Smooth muscle cell (in vitro differentiated cells): ENCODE data around the gene PCNX4. TPM values are rescaled to one million over a fixed set of nuclear protein-coding genes. Genes with fewer than 3 reads are reported as not detected.
A peak's percentile ranks its signal among the peaks of the same experiment; 100 is the strongest.

Experiments
- DNase-seq: peaks from one replicate; lab custom pipeline; 2025; ENCODE audit not compliant: unreplicated experiment; lab: John Stamatoyannopoulos, UW
- H2AFZ ChIP-seq: fragments of 200-600 bp; sonication (generic); 2 replicates; pipeline ENCODE4 v1.6.0; 2016; ENCODE audit warnings: antibody characterized with exemption, low read depth, mild to moderate bottlenecking
- H3F3A ChIP-seq: fragments of 200-600 bp; sonication (generic); 2 replicates; pipeline ENCODE4 v1.6.0; 2017; ENCODE audit warnings: antibody characterized with exemption, low read depth
- H3K27ac ChIP-seq: fragments of 200-600 bp; sonication (generic); 2 replicates; pipeline ENCODE4 v1.5.1; 2016; ENCODE audit warnings: low read depth, mild to moderate bottlenecking
- H3K27me3 ChIP-seq: fragments of 200-600 bp; sonication (generic); 2 replicates; pipeline ENCODE4 v1.6.1; 2016; ENCODE audit warnings: low read depth, mild to moderate bottlenecking
- H3K36me3 ChIP-seq: fragments of 200-600 bp; sonication (generic); 2 replicates; pipeline ENCODE4 v1.5.1; 2016; ENCODE audit warnings: low read depth
- H3K4me1 ChIP-seq: fragments of 200-600 bp; sonication (generic); 2 replicates; pipeline ENCODE4 v1.5.1; 2016; ENCODE audit warnings: low read depth
- H3K4me2 ChIP-seq: fragments of 200-600 bp; sonication (generic); 2 replicates; pipeline ENCODE4 v1.6.0; 2016; ENCODE audit warnings: mild to moderate bottlenecking
- H3K4me3 ChIP-seq: fragments of 200-600 bp; sonication (generic); 2 replicates; pipeline ENCODE4 v1.5.1; 2016; ENCODE audit warnings: mild to moderate bottlenecking
- H3K79me2 ChIP-seq: fragments of 200-600 bp; sonication (generic); 2 replicates; pipeline ENCODE4 v1.6.0; 2016; ENCODE audit warnings: low read depth, mild to moderate bottlenecking
- H3K9ac ChIP-seq: fragments of 200-600 bp; sonication (generic); 2 replicates; pipeline ENCODE4 v1.6.0; 2016; ENCODE audit warnings: low read depth
- H3K9me3 ChIP-seq: fragments of 200-600 bp; sonication (generic); replicated peaks from 2 replicates; pipeline ENCODE4 v1.5.1; 2016; ENCODE audit warnings: low read depth
- H4K20me1 ChIP-seq: fragments of 200-600 bp; sonication (generic); 2 replicates; pipeline ENCODE4 v1.6.0; 2016; ENCODE audit warnings: low read depth
- WGBS: methylation state at CpG from one replicate; pipeline ENCODE4 v1.1.7; 2016; ENCODE audit warnings: low lambda C conversion rate; 5-methylcytosine and 5-hydroxymethylcytosine counted together
- polyA plus RNA-seq: library from polyadenylated mRNA; unstranded; fragments of >200 nt; fragmentation: Nextera tagmentation; extraction: Ambion mirVana; gene quantifications from 2 replicates; pipeline ENCODE4 v1.2.1, GENCODE V29; 2016
- total RNA-seq: library from RNA; depleted of rRNA; stranded (reverse); fragments of >200 nt; gene quantifications from 2 replicates; pipeline ENCODE4 v1.2.3, GENCODE V29; 2014
- TF ChIP-seq, protein P1 (sequence below): fragments of 200-600 bp; sonication (generic); IDR thresholded peaks from 2 replicates; pipeline ENCODE4 v1.5.1; 2017; ENCODE audit warnings: borderline replicate concordance, mild to moderate bottlenecking, antibody characterized with exemption; ENCODE audit not compliant: insufficient read depth, poor library complexity, severe bottlenecking

The PCNX4 gene
- total and polyA plus RNA-seq, 2 experiments from 2014 or later: 28.2 to 93.9 TPM

DNA sequence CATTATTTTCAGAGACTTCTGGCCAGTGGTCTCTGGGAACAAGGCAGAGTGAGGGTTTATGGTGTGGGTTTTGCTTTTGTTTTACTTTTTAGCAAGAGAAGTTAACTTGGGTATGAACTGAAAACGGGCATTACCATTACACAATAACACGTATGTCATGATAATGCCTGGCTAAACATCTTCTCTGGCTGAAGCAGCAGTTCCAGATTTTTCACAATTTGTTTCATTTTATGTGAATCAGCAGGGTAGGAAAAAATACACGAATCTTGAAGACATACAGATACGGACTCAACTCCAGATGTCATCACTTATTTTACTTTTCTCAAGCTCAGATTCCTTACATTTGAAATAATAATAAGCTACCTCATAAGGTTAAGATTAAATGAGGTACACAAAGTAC, 2.5 kb upstream of the PCNX4 start:
- peaks cover 20% of the 10 kb centered on the region for H3K79me2 ChIP-seq
- H3K9ac ChIP-seq: no peak overlapping the region
- H3K4me3 ChIP-seq: no peak overlapping the region
- H3K4me2 ChIP-seq: no peak overlapping the region
- no peak overlapping the region for H2AFZ ChIP-seq
- TF ChIP-seq, protein P1, sequence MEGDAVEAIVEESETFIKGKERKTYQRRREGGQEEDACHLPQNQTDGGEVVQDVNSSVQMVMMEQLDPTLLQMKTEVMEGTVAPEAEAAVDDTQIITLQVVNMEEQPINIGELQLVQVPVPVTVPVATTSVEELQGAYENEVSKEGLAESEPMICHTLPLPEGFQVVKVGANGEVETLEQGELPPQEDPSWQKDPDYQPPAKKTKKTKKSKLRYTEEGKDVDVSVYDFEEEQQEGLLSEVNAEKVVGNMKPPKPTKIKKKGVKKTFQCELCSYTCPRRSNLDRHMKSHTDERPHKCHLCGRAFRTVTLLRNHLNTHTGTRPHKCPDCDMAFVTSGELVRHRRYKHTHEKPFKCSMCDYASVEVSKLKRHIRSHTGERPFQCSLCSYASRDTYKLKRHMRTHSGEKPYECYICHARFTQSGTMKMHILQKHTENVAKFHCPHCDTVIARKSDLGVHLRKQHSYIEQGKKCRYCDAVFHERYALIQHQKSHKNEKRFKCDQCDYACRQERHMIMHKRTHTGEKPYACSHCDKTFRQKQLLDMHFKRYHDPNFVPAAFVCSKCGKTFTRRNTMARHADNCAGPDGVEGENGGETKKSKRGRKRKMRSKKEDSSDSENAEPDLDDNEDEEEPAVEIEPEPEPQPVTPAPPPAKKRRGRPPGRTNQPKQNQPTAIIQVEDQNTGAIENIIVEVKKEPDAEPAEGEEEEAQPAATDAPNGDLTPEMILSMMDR: no peak
- no peak for DNase-seq
- 48% methylated on average over 4 of the region's 4 CpGs for WGBS
- H4K20me1 ChIP-seq: peaks cover 3% of the 10 kb centered on the region
- H3K27me3 ChIP-seq: no peaks in the 10 kb centered on the region
- peaks cover 10% of the 10 kb centered on the region for H3F3A ChIP-seq
- H3K4me1 ChIP-seq: peaks cover 11% of the 10 kb centered on the region
- no peaks in the 10 kb centered on the region for H3K9me3 ChIP-seq
- H3K36me3 ChIP-seq: no peaks in the 10 kb centered on the region
- H3K27ac ChIP-seq: no peak overlapping the region

DNA sequence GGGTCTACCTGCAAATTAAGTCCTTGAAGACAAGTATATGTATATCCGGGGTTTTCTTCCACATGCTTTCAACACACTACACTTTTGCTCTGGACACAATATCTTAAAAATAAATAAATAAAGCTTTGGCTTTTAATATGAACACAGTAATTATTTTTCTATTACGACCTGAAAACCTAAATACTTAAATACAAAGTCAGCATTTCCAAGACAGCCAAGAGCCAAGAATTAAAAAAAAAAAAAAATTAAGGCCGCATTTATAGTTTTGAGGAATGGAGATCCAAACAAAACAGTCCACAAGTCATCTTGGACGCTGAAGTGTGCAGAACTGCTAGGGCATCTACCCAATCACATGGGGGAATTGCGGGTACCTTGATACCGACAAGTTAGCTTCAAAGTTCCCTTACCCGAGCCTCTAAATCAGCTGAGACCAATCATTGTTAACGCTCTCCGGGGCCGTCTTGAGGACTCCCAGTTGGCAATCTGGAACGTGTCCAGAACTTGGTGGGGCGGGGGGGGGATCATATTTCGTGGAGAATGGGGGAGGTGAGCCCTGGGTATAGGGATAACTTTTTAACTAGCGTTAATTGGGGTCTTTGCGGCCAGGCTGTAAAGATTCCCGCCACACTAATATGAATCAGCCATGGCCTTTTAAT, 731 bp upstream of the PCNX4 start:
- 18% methylated on average over 16 of the region's 16 CpGs for WGBS

DNA sequence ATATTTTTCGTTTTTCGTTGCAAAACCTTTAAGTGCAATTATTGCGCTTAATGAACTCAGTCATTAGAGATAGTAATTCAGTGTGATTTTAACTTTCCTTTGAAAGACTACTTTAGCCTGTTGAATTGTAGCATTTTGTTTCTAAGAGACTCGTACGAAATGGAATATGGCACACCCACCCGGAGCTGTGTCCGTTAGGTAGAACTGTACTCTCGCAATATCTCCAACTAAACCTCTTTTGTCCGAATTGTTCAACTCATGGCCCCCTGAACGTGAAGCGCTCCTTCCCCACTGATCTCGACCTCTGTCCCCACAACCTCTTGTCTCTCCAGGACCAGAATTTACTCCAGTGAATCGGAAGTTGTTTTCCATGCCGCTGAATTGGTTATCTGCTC, 800 bp downstream of the PCNX4 start:
- Histone ChIP-seq H3K27me3 (no peaks in the 10 kb centered on the region), H3K4me2 (peak overlapping the region; percentile 92), H3K4me3 (peak overlapping the region; percentile 73), H3K36me3 (no peaks in the 10 kb centered on the region), H3K4me1 (peaks cover 22% of the 10 kb centered on the region), H3K27ac (peak overlapping the region; percentile 99), H3K9ac (peak overlapping the region; percentile 98), H4K20me1 (peaks cover 33% of the 10 kb centered on the region), H3K9me3 (no peaks in the 10 kb centered on the region), H3F3A (peaks cover 10% of the 10 kb centered on the region), H3K79me2 (peaks cover 53% of the 10 kb centered on the region), H2AFZ (peak overlapping the region; percentile 88)
- WGBS: 1% methylated on average over 14 of the region's 14 CpGs
- DNase-seq: no peak
- TF ChIP-seq, protein P1: no peak

More for the DNA sequence above, 731 bp upstream of the PCNX4 start:
- H3K4me2 ChIP-seq: peak overlapping the region; percentile 92
- H3F3A ChIP-seq: peaks cover 10% of the 10 kb centered on the region
- no peaks in the 10 kb centered on the region for H3K9me3 ChIP-seq
- H3K4me3 ChIP-seq: peak overlapping the region; percentile 73
- DNase-seq: peak; percentile 33
- peaks cover 22% of the 10 kb centered on the region for H3K4me1 ChIP-seq
- peaks cover 21% of the 10 kb centered on the region for H4K20me1 ChIP-seq
- no peaks in the 10 kb centered on the region for H3K36me3 ChIP-seq
- peak overlapping the region; percentile 99 for H3K27ac ChIP-seq
- H3K79me2 ChIP-seq: peaks cover 38% of the 10 kb centered on the region
- TF ChIP-seq, protein P1: no peak
- no peaks in the 10 kb centered on the region for H3K27me3 ChIP-seq
- H2AFZ ChIP-seq: peak overlapping the region; percentile 88
- peak overlapping the region; percentile 98 for H3K9ac ChIP-seq

DNA sequence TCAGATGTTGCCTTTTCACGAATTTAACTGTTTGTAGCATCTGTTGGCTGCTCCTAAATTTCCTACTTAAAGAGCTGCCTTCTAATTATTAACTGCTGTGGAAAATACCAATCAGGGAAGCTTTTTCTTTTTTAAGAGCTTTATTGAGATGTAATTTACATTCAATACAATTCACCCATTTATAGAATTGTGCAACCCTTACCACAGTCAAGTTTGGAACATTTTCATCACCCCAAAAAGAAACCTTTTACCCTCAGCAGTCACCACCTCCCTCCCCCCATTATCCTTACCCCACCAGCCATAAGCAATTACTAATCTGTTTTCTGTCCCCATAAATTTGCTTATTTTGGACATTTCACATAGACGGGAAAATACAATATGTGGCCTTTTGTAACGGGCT, 1.4 kb downstream of the PCNX4 start:
- H2AFZ ChIP-seq: no peak overlapping the region
- H3K36me3 ChIP-seq: no peaks in the 10 kb centered on the region
- peaks cover 39% of the 10 kb centered on the region for H4K20me1 ChIP-seq
- H3K9ac ChIP-seq: peak overlapping the region; percentile 98
- TF ChIP-seq, protein P1: no peak
- H3K79me2 ChIP-seq: peaks cover 59% of the 10 kb centered on the region
- H3K9me3 ChIP-seq: no peaks in the 10 kb centered on the region
- peak overlapping the region; percentile 73 for H3K4me3 ChIP-seq
- peak overlapping the region; percentile 92 for H3K4me2 ChIP-seq
- no peaks in the 10 kb centered on the region for H3K27me3 ChIP-seq
- H3F3A ChIP-seq: peaks cover 10% of the 10 kb centered on the region
- H3K4me1 ChIP-seq: peaks cover 22% of the 10 kb centered on the region
- DNase-seq: no peak
- WGBS: 24% methylated on average over 3 of the region's 3 CpGs
- H3K27ac ChIP-seq: peak overlapping the region; percentile 99
